GM18861 (cell line): Measurements from ENCODE around the gene AOC2.

ENCODE experiments used
- ATAC-seq: cut with Tn5 transposase; IDR thresholded peaks from one replicate; pipeline ENCODE4 v1.9.1; 2021; ENCODE audit not compliant: unreplicated experiment

AOC2 gene

GRCh38 chr17:42844271-42844670, at the start of gene AOC2:
Gene AOC2 (plus strand): TSS chr17:42844580. CDS start chr17:42844627, 47 bp downstream.
- ATAC-seq = no peak

DNA sequence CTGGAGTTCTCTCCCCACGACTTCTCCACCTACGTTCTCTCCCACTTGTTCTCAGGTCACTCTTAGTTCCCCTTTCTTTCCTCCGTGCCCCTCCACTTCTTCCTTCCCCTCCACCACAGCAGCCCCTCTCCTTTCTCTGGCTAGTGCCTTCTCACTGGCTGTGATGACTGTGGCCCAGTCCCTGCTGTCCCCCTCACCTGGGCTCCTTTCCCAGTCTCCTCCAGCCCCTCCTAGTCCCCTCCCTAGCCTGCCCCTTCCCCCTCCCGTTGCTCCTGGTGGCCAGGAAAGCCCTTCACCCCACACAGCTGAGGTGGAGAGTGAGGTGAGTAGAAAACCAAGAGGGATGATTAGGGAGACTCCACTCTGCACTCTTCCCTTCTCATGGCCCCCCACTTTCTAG, 49.3 kb upstream of the AOC2 start:
- ATAC-seq = no peak

- ATAC-seq = no peak
These were observed 48.9 kb upstream of the AOC2 start for GRCh38 chr17:42795465-42795864.

DNA sequence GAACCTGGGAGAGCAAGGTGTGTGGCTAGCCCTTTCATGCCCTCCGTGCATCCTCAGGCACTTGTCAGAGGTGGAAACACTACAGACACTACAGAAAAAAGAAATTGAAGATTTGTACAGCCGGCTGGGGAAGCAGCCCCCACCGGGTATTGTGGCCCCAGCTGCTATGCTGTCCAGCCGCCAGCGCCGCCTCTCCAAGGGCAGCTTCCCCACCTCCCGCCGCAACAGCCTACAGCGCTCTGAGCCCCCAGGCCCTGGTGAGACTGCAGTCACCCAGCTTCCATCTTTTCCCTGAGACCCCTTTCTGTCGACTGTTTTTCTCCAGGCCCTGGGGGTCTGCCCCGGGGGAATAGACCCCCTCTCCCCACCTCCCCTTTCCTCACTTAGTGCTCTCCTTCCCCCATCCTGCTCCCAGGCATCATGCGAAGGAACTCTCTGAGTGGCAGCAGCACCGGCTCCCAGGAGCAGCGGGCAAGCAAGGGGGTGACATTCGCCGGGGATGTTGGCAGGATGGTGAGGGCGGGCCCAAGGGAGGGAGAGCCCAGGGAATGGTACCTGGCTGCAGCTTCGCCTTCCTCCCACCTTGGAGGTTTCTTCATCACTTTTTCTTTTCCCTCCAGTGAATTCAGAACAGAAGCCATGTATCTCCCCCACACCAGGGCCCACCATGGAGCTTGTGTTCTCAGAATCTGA, 48.2 kb upstream of the AOC2 start:
- ATAC-seq = no peak

DNA sequence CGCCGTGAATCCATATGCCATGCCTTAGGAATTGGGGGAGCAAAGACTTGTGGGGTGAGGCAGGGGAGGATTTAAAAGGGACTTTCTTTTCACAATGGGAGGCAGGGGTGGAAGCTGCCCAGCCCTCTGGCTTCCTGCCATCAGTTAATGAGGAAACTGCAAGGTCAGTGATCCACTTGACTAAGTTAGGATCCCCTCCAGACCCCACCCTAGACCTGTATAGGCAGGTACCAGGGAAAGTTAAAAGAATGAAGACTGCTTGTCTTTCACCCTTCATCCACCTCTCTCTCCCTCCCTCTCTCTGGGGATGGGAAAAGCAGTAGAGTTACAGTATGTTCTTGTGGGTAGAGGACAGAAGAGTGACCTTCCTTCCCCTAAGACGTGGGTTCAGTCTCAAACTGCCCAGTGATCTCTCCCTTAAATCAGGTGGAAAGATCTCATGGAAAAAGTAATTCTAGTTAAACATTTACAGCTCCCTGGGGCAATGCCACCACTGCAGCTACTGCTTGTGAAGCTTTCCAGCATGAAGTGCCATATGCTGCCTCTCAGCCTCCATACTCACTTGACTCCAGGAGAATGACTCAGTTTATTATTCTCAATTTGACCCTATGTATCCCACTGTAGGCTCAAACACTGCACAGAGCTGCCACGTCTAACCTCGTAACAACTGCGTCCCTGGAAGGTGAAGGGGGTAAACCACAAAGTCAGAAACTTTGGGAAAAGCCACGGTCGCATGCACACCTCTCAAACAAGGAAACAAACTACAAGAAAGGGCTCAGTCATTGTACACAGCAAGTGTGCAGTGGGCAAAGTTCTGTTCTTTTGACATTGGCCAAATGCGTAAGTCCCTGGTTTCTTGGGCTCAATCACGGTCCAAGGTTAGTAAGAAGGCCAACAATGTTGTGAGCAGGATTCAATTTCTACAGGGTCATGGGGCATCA, 47.0 kb upstream of the AOC2 start:
- ATAC-seq = no peak

DNA sequence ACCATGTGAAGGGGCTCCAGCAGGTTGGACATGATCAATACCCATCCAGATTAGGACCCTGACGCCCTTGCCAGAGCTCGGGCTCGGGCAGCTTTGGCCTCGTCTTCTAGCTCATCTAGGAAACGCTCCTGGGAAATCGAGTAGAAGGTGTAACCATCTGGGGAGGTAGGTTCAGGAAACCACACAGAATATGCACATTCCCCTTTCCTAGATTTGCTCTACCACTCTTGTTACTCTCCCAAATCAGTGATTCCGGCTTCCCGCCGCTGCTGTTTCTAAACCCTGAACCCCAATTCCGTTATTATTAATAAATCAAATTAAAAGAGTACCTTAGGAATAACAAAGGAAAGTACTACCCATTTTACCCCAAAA, 46.4 kb upstream of the AOC2 start:
- no peak for ATAC-seq

DNA sequence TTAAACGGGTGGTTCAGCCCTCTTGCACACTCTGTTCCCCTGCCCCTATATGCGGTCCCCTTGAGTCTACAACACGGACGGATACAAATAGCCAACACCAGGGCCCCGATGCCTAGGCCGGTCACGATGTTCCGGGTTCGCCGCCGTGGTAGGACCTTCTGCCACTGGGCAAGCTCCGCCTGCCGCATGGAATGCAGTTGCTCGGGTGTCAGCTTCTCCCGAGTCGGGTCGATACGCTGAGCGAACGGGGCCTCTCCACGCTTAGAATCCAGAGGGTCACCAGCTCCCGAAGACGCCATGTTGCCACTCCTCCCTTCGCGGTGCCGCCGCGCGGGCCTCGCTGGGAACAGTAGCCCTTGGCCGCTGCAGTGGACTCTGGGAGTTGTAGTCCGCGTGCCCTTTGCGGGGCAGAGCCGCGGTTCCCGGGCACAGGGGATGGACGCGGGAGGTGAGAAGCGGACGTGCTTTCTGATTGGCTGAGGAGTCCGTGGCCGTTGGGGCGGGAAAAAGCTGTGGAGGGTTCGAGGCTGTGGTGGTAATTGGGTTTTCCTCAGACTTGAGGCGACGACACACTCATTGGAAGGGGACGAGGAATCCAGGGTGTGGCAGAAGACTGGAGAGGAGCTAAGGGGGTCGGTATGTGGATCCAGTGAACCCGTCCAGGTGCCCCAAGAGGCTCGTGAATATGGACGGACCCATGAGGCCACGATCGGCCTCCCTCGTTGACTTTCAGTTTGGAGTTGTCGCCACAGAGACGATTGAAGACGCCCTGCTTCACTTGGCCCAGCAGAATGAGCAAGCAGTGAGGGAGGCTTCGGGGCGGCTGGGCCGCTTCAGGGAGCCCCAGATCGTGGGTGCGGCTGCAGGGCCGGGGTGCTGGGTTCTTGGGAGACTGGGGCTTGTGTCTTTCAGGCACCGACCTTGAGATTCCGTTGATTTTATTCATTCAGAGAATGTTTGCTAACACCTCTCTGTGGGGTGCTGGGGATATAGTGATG, 45.7 kb upstream of the AOC2 start, which contains the start of the genes CNTD1 and COA3:
Gene CNTD1 (plus strand): TSS at position 479 of the 998 bp plus-strand sequence. CDS start 207 bp downstream, at position 686.
Gene COA3 (minus strand): TSS at position 322 of the 998 bp plus-strand sequence. CDS start 23 bp downstream, at position 299.
- peak; percentile 70 for ATAC-seq

DNA sequence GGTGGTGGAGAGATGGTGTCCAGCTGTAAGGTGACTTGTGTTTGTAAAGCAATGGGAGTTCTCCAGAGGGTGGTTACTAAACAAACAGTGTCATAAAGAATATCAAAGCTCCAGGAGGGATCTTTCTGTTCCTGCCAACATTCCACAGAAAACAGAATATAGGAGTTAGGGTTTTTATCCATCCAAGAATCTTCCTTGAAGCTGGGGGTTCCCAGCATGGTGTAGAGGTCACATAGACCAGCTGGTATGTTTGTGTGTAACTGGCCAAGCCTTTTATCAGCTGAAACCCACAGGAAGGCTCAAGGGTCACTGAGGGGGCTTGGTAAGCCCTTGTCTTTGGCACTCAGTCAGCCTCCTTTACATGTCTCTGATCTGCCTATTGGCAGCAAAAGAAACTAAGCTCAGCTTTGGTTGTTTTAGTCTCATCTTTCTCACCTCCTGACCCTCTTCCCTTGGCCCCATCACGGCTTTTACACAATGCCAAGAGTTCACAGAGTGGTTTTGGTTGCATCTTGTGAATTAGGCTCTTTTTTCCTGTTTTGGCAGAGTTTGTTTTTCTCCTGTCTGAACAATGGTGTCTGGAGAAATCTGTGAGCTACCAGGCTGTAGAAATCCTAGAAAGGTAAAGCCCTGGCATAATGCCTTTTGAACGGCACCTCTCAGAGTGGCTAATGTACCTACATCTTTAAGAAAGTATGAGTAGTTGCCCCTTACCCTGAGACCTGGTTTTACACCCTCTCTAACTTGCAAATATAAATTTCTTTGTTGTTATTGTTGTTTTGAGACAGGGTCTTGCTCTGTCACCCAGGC, 41.1 kb upstream of the AOC2 start:
- ATAC-seq = no peak

DNA sequence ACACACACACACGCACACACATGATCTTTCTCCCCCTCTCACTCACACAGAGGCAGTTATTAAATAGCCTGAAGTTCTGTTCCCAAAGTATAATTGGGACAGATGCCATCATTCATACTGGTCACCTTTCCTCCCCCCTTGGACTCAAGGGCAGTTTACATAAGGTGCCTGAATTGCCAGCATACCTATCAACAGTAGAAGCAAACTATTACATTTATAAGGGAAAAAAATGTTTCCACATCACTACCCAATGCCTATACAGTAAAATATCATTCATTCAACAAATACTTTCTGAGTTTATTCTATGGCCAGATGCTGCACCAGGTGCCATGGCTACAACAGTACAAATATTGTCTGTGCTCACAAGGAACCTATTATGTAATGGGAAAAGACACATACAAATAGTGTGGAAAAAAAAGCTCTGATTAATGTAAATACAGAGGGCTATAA, 39.4 kb upstream of the AOC2 start:
- ATAC-seq = no peak

DNA sequence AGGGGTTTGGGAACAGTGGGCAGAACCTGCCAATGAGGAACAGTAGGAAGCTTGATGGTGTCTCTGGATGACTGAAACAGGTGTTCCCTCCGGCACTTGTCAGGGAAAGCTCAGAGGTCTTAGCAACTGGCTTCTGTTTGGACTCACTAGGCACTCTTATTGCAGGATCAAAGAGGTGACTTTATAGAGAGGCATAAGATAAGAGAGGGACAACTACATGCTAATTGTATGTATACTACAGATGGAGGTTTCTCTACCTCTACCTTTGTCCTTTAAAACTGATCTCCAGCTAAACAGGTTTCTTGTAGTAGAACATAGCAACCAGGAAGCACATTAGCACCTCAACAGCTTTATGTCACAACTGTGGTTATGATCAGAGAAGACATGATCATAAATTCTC, 38.1 kb upstream of the AOC2 start:
- no peak for ATAC-seq

DNA sequence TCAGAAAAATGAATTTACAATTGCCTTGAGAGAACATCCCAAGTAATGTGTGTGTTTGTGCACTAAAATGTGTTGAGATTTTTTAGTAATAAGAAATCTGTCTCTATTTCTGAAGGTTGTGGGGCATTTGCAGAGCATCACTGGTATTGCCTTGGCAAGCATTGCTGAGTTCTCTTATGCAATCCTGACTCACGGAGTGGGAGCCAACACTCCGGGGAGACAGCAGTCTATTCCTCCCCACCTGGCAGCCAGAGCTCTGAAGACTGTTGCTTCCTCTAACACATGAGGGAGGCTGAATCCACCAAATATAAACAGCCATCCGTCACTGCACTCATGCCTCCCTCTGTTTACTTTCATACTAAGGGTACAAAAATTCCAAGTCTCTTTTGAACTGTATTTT, 35.1 kb upstream of the AOC2 start:
- no peak for ATAC-seq

DNA sequence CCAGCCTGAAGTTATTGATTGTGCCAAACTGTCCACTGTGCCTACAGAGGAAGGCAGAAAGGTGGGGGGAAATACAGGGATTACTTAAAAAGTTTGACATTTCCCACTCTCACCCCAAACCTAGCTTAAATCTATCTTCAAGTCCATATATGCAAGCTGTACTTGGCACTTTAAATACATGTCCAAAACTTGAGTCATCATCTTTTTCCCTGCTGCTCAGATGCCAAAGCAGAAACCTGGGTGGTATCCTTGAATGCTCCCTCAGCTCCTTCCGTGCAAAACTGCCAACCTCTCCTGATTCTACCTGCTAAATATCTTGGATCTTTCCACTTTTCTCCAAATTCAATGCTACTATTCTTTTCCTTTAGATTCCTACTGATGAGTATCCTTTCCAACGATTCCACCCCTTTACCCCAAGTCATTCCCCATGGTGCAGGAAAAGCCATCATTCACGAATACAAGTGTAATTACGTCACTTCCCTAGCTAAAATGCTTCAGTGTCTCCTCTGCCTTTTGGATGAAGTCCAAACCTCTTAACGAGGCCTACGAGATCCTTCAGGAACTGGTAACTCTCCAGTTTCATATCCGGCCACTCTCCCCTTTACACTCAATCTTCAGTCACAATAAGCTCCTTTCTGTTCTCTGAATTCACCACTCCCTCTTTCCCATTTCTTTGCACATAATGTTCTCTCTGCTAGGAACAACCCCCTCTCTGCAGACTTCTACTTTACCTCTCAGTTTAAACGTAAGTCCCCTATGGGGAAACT, 29.6 kb upstream of the AOC2 start:
- no peak for ATAC-seq

DNA sequence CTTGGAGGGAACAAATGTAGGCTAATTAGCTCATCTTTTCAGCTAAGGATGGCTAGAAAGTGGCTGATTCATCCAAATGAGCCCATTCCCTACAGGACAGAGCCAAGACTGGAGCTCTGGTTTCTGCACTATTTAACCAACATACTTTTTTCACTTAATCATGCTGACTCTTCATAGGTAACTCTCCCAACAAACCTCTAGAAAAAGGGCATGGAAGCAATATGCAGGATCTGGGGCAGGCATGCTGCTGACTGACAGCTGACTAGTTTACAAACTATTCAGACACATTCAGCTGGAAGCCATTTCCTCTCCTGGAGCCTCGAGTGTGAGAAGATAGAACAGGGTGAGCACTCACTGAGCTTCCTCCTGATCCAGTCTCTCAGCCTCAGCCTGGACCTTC, 26.5 kb upstream of the AOC2 start:
- ATAC-seq = no peak

DNA sequence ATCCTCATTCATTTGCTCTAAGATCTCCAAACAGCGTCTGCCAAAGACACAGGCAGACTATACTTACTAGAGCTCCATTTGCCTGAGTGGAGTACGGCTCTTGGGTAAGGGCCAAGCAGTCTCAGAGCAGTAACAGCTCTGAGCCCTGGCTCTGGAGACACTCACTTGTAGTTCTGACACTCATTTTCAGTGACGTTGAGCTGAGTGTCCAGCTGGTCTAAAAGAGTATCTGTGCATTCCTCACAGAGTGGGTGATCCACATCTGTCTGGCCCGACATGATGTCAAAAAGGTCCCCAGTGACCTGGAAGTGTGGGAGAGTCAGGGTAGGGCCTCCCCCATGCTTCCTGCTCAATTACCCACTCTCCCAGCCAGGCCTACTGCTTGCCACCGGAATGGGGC, 26.0 kb upstream of the AOC2 start:
- ATAC-seq = no peak

GRCh38 chr17:42819939-42820535, 24.3 kb upstream of the AOC2 start:
- ATAC-seq = no peak

DNA sequence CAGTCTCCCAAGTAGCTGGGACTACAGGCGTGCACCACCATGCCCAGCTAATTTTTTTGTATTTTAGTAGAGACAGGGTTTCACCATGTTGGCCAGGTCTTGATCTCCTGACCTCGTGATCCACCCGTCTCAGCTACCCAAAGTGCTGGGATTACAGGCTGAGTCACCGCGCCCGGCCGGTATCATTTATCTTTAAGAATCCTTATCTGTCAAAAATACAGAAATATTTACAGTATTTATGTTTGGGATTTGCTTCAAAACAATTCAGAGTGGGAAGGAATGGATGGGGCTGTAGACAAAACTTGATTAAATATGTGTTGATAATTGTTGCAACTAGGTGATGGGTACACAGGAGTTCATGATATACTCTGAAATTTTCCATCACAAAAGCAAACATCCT, 23.2 kb upstream of the AOC2 start:
- no peak for ATAC-seq

- no peak for ATAC-seq
These were observed 16.9 kb upstream of the AOC2 start for GRCh38 chr17:42827472-42827871.

- no peak for ATAC-seq
These were observed 13.4 kb upstream of the AOC2 start for GRCh38 chr17:42830971-42831370.
